ENCODE results near the gene UBL4A. TPM values are rescaled to one million over a fixed set of nuclear protein-coding genes. Genes with fewer than 3 reads are reported as not detected.
A peak's percentile ranks its signal among the peaks of the same experiment; 100 is the strongest.

Gene UBL4A
- 10 to 100 TPM; 44.5 to 47.3 TPM for total RNA-seq

- peak; percentile 61 for DNase-seq
- H3K27ac Mint-ChIP-seq = peak within 1 kb of the TSS; percentile 64
- peaks cover 40% of the 10 kb centered on the region for H3K4me1 Mint-ChIP-seq
- ChIA-PET CTCF (interaction anchor here (1.7 kb wide), 1 partner anchor 113 kb away, joined by 5 read pairs; the partner anchor contains the start of gene FLNA), POLR2A (interaction anchor here (0.7 to 4.3 kb wide), 9 partner anchors 9 to 516 kb away, joined by 3 to 30 read pairs (median 5); partner anchors contain the start of genes HCFC1, PLXNA3 and RPL10)
- peaks cover 18% of the 10 kb centered on the region for H3K36me3 Mint-ChIP-seq (ENCODE audit: low read depth)
- H3K4me3 Mint-ChIP-seq = peak within 1 kb of the TSS; percentile 77
- H3K9me3 Mint-ChIP-seq = no peaks in the 10 kb centered on the region
- no peaks in the 10 kb centered on the region for H3K27me3 Mint-ChIP-seq
Measured at GRCh38 chrX:154486396-154487207, at the start of gene UBL4A. UBL4A (minus strand) TSS chrX:154486615; CDS start chrX:154486584, 31 bp downstream.

- CTCF ChIA-PET = interaction anchor here (0.7 kb wide), 1 partner anchor 124 kb away, joined by 3 read pairs; no protein-coding TSS in a partner anchor
- no peak for DNase-seq
Measured at GRCh38 chrX:154535892-154536291, 49.5 kb upstream of the UBL4A start.

GRCh38 chrX:154534526-154535322 lies 48.3 kb upstream of the UBL4A start:
- H3K27me3 Mint-ChIP-seq = no peaks in the 10 kb centered on the region
- H3K4me1 Mint-ChIP-seq = peaks cover 15% of the 10 kb centered on the region
- ChIA-PET POLR2A (interaction anchor here (1.0 to 2.5 kb wide), 3 partner anchors 136 to 164 kb away, joined by 3 to 10 read pairs (median 4); partner anchors contain the start of gene RPL10), CTCF (interaction anchor here (1.4 kb wide), 1 partner anchor 45 kb away, joined by 5 read pairs; the partner anchor contains the start of gene SLC10A3)
- peaks cover 21% of the 10 kb centered on the region for H3K36me3 Mint-ChIP-seq (ENCODE audit: low read depth)
- peak; percentile 87 for DNase-seq
- no peak overlapping the region for H3K4me3 Mint-ChIP-seq
- H3K9me3 Mint-ChIP-seq = no peaks in the 10 kb centered on the region
- H3K27ac Mint-ChIP-seq = peak overlapping the region; percentile 44

More at GRCh38 chrX:154535892-154536291, 49.5 kb upstream of the UBL4A start:
- Mint-ChIP-seq H3K36me3 (ENCODE audit: low read depth) (peaks cover 19% of the 10 kb centered on the region), H3K27me3 (no peaks in the 10 kb centered on the region), H3K4me1 (peaks cover 16% of the 10 kb centered on the region), H3K4me3 (no peak overlapping the region), H3K27ac (no peak overlapping the region), H3K9me3 (no peaks in the 10 kb centered on the region)
- POLR2A ChIA-PET = interaction anchor here (1.4 kb wide), 1 partner anchor 137 kb away, joined by 3 read pairs; no protein-coding TSS in a partner anchor

- H3K4me1 Mint-ChIP-seq = peaks cover 8% of the 10 kb centered on the region
- POLR2A ChIA-PET = interaction anchor here (2.1 kb wide), 1 partner anchor 135 kb away, joined by 7 read pairs; the partner anchor contains the start of gene RPL10
- H3K27me3 Mint-ChIP-seq = no peaks in the 10 kb centered on the region
- no peak for DNase-seq
- CTCF ChIA-PET = interaction anchor here (1.5 kb wide), 1 partner anchor 134 kb away, joined by 4 read pairs; the partner anchor contains the start of gene RPL10
- no peaks in the 10 kb centered on the region for H3K9me3 Mint-ChIP-seq
- peaks cover 21% of the 10 kb centered on the region for H3K36me3 Mint-ChIP-seq (ENCODE audit: low read depth)
- H3K4me3 Mint-ChIP-seq = no peak overlapping the region
- no peak overlapping the region for H3K27ac Mint-ChIP-seq
Measured at GRCh38 chrX:154532690-154533089, 46.3 kb upstream of the UBL4A start.

- H3K27me3 Mint-ChIP-seq = no peaks in the 10 kb centered on the region
- peaks cover 16% of the 10 kb centered on the region for H3K4me1 Mint-ChIP-seq
- H3K4me3 Mint-ChIP-seq = no peak overlapping the region
- no peak for DNase-seq
- no peaks in the 10 kb centered on the region for H3K9me3 Mint-ChIP-seq
- ChIA-PET CTCF (interaction anchor here (0.6 kb wide), 1 partner anchor 106 kb away, joined by 3 read pairs; no protein-coding TSS in a partner anchor), POLR2A (interaction anchor here (1.1 to 2.1 kb wide), 2 partner anchors 41 to 134 kb away, joined by 4 to 7 read pairs; partner anchors contain the start of genes RPL10 and SLC10A3)
- peaks cover 21% of the 10 kb centered on the region for H3K36me3 Mint-ChIP-seq (ENCODE audit: low read depth)
- H3K27ac Mint-ChIP-seq = no peak overlapping the region
Measured at GRCh38 chrX:154531626-154532025, 45.2 kb upstream of the UBL4A start.

- CTCF ChIA-PET = no interaction called here
- POLR2A ChIA-PET = interaction anchor here (0.9 kb wide), 1 partner anchor 160 kb away, joined by 3 read pairs; no protein-coding TSS in a partner anchor
- no peaks in the 10 kb centered on the region for H3K9me3 Mint-ChIP-seq
- no peak overlapping the region for H3K4me3 Mint-ChIP-seq
- peaks cover 21% of the 10 kb centered on the region for H3K36me3 Mint-ChIP-seq (ENCODE audit: low read depth)
- peaks cover 26% of the 10 kb centered on the region for H3K4me1 Mint-ChIP-seq
- no peak for DNase-seq
- H3K27ac Mint-ChIP-seq = no peak overlapping the region
- H3K27me3 Mint-ChIP-seq = no peaks in the 10 kb centered on the region
Measured at GRCh38 chrX:154530286-154530685, 43.9 kb upstream of the UBL4A start.

- POLR2A ChIA-PET = interaction anchor here (0.6 to 1.2 kb wide), 3 partner anchors 13 to 159 kb away, joined by 3 read pairs; partner anchors contain the start of genes FAM3A and LAGE3
- Mint-ChIP-seq H3K36me3 (ENCODE audit: low read depth) (peaks cover 15% of the 10 kb centered on the region), H3K4me1 (peaks cover 23% of the 10 kb centered on the region), H3K9me3 (no peaks in the 10 kb centered on the region), H3K27ac (no peak overlapping the region), H3K27me3 (no peaks in the 10 kb centered on the region), H3K4me3 (no peak overlapping the region)
- DNase-seq = no peak
- CTCF ChIA-PET = no interaction called here
Measured at GRCh38 chrX:154529206-154529612, 42.8 kb upstream of the UBL4A start.

DNA sequence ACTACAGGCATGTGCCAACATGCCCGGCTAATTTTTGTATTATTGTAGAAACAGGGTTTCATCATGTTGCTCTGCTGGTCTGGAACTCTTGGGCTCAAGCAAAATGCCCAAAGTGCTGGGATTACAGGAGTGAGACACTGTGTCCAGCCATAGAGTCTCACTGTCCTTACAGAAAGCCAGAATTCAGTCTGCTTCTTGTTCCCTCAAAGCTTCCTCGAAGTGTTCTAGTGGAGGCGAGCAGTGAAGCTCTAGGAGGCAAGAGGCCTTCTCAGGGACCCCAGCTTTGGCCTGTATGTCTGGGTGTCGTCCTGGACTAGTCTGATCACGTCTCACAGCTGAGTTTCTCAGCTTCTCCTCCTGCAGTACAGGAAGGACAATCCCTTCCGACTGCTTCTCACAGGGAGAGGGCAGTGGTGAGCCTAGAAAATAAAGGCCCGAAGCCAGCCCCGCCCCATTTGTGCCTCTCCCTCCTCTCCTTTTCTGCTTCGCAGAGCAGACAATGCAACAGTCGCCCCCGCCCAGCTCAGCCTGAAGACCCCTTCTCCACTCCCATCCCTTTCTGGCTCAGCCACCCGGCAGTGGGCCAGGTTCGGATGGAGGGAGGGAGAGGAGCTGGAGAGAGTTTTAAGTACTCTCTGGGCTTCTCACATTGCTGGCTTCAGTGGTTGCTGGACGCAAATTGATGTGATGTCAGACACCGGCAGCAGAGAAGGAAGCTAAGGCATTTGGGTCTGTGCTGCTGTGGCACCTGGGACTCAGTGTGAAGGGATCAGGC lies 40.7 kb upstream of the UBL4A start:
- Mint-ChIP-seq H3K27ac (peak overlapping the region; percentile 53), H3K27me3 (no peaks in the 10 kb centered on the region), H3K36me3 (ENCODE audit: low read depth) (peaks cover 5% of the 10 kb centered on the region), H3K4me3 (no peak overlapping the region), H3K9me3 (no peaks in the 10 kb centered on the region), H3K4me1 (peaks cover 23% of the 10 kb centered on the region)
- peak; percentile 73 for DNase-seq
- POLR2A ChIA-PET = interaction anchor here (1.1 to 1.5 kb wide), 8 partner anchors 10 to 129 kb away, joined by 3 to 8 read pairs (median 6); partner anchors contain the start of genes FAM3A, RPL10 and SLC10A3
- CTCF ChIA-PET = interaction anchor here (0.8 to 1.8 kb wide), 9 partner anchors 11 to 546 kb away, joined by 3 to 21 read pairs (median 4); partner anchors contain the start of genes FAM3A, RPL10 and SLC10A3

GRCh38 chrX:154525606-154526490 lies 39.4 kb upstream of the UBL4A start:
- Mint-ChIP-seq H3K4me1 (peaks cover 23% of the 10 kb centered on the region), H3K27me3 (no peaks in the 10 kb centered on the region), H3K36me3 (ENCODE audit: low read depth) (peaks cover under 1% of the 10 kb centered on the region), H3K4me3 (no peak overlapping the region), H3K27ac (no peak overlapping the region), H3K9me3 (no peaks in the 10 kb centered on the region)
- CTCF ChIA-PET = interaction anchor here (0.9 to 1.7 kb wide), 2 partner anchors 35 to 127 kb away, joined by 3 to 8 read pairs; partner anchors contain the start of genes RPL10 and SLC10A3
- POLR2A ChIA-PET = interaction anchor here (1.1 to 1.5 kb wide), 4 partner anchors 9 to 36 kb away, joined by 3 to 7 read pairs (median 4); partner anchors contain the start of gene SLC10A3
- DNase-seq = no peak

DNA sequence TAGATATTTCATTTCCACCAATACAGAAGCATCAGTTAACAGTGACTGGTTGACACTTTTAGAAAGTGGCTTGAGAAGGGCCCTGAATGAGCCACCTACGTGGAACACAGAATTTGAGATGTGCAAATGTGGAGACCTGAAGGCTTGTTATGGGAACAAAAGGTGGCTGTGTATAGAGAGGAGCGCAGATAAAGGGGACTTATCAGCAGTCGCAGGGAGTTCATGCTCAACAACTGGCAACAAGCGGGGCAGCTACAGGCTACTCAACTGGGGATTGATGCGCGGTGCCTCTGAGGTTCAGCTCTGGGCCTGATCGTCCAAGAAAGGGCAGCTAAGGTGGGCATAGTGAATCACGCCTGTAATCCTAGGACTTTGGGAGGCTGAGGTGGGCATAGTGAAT lies 33.0 kb upstream of the UBL4A start:
- no peak overlapping the region for H3K4me3 Mint-ChIP-seq
- no peaks in the 10 kb centered on the region for H3K27me3 Mint-ChIP-seq
- peaks cover 15% of the 10 kb centered on the region for H3K4me1 Mint-ChIP-seq
- no peak for DNase-seq
- ChIA-PET POLR2A (interaction anchor here (1.6 kb wide), 1 partner anchor 90 kb away, joined by 4 read pairs; no protein-coding TSS in a partner anchor), CTCF (no interaction called here)
- no peak overlapping the region for H3K27ac Mint-ChIP-seq
- no peaks in the 10 kb centered on the region for H3K9me3 Mint-ChIP-seq
- no peaks in the 10 kb centered on the region for H3K36me3 Mint-ChIP-seq (ENCODE audit: low read depth)

Data from activated CD4-positive, alpha-beta memory T cell treated with anti-CD3 and anti-CD28 coated beads, Interleukin-2, amount 10 ng/mL, durations not matched to agents 7 days and 5 days (primary cell).